ENCODE data around the gene LAMA2.

The LAMA2 gene

DNA sequence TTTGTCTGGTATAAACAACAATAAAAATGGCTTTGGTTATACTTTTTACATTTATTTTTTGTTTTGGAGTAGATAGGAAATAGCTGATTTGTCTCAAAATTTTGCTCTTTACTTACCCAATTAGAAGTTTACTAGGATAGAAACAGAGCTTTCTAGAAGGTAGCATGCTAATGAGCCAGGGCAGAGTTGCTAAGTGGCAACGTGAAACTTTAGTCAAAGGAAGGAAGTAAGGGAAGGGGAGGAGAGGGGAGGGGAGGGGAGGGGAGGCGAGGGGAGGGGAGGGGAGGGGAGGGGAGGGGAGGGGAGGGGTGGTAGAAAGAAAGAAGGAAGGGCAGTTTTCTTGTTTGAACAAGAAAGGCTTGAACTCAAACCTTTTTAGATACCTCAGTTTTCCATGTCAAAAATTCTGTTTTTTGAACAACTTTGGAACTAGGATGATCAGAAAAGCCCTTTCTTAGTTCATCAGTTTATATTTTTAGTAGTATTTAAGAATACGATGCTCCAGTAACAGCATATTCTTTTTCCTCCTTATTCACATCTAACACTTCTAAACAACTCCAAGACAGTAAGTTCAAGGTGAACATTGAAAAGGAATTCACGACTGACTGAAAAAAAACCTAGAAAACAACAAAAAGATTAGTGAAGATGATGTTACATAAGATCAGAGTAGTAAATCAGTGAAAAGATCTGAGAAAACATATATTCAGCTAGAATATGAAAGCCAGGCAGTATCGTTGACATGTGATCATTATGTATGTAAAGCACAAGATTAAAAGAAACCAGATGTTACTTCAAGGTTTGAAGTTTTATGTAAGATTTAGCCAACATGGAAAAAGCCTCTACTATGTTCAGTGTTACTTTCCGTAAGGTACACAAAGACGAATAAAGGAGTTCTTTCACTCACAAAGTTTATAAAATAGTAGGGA, 563.6 kb downstream of the LAMA2 start:
- Mint-ChIP-seq H3K4me3 (no peak overlapping the region), H3K4me1 (peaks cover 13% of the 10 kb centered on the region), H3K9me3 (no peaks in the 10 kb centered on the region), H3K36me3 (no peaks in the 10 kb centered on the region), H3K27ac (peak overlapping the region; percentile 35)
- ATAC-seq = no peak
- DNase-seq (ENCODE audit: low spot score in 2 of 2) = no peak

DNA sequence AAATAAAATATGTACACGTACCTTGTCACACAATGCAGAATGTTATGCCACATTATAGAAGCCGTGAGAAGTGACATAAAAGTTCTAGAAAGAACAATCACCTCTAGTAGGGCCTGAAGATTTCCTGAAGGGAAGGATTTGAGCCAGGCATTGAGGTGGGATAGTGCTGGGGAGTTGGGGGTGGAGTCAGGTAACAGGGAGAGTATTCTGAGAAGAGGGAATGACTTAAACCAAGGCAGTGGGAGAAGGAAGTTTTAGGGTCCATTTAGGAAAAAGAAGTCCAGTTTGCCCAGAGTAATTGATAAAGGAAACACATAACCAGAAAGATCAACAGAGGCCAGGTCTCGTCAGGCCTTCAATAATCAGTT, 564.2 kb downstream of the LAMA2 start:
- peak overlapping the region; percentile 35 for H3K27ac Mint-ChIP-seq
- H3K4me1 Mint-ChIP-seq = peaks cover 13% of the 10 kb centered on the region
- ATAC-seq = no peak

DNA sequence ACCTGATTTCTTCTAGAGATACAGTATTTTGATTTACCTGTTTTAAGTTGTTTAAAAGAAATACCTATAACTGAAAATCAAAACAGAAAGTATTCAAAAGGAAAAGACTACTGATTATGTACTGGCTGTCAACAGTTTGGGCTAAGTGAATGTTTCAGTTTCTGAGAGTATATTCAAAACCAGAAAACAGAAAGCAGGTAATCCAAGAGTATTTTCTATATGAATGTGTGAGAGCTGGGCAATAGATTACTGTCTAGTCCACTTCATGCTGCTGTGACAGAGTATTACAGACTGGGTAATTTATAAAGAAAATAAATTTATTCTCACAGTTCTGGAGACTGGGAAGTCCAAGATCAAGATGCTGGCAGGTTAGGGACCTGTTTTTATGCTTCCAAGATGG, 566.0 kb downstream of the LAMA2 start:
- Mint-ChIP-seq H3K36me3 (no peaks in the 10 kb centered on the region), H3K4me1 (peaks cover 13% of the 10 kb centered on the region), H3K9me3 (no peaks in the 10 kb centered on the region), H3K27ac (no peak overlapping the region), H3K4me3 (no peak overlapping the region)
- no peak for DNase-seq (ENCODE audit: low spot score in 2 of 2)
- ATAC-seq = peak; percentile 98

More for the DNA sequence above, 564.2 kb downstream of the LAMA2 start:
- no peak overlapping the region for H3K4me3 Mint-ChIP-seq
- no peaks in the 10 kb centered on the region for H3K9me3 Mint-ChIP-seq
- no peak for DNase-seq (ENCODE audit: low spot score in 2 of 2)
- H3K36me3 Mint-ChIP-seq = no peaks in the 10 kb centered on the region

DNA sequence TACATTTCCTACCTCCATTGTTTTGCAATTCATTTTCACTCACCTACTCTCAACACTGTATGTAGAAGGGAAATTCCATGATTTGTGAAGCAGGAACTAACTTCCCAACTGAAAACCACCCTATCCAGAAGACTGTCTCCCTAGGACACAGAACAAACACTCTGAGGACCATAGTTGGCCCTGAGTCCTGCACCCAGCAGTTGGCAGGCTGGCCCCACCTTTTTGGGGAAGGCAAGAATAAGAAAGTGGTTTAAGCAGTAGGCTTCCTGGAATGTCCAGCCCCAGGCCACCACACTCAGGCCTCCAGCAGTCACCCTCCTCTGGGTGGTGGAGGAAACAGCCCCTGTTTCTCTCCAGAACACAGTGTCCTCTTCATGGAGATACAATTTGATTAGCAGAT, 568.2 kb downstream of the LAMA2 start:
- DNase-seq (ENCODE audit: low spot score in 2 of 2) (no peak), ATAC-seq (no peak)
- Mint-ChIP-seq H3K4me1 (peaks cover 13% of the 10 kb centered on the region), H3K27ac (no peak overlapping the region), H3K9me3 (no peaks in the 10 kb centered on the region), H3K36me3 (no peaks in the 10 kb centered on the region), H3K4me3 (no peak overlapping the region)

DNA sequence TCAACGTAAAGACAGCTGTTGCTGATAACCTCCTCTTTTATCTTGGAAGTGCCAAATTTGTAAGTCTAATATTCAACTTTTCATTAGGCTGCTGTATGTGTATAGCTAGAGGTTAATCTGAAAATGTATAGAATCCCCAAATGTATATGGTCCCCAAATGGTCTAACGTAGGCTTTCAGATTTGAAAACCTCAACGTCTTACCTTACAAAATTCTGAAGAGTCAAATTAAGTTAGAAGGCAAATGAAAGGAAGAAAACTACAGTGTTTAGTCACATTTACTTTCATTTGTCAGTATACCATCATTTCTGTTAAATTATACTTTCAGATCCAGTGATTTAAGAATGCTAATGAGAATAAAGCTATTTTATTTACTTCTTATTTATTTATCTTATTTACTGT, 570.1 kb downstream of the LAMA2 start:
- Mint-ChIP-seq H3K27ac (no peak overlapping the region), H3K4me1 (peaks cover under 1% of the 10 kb centered on the region), H3K4me3 (no peak overlapping the region), H3K36me3 (no peaks in the 10 kb centered on the region), H3K9me3 (no peaks in the 10 kb centered on the region)
- ATAC-seq = peak; percentile 27
- no peak for DNase-seq (ENCODE audit: low spot score in 2 of 2)

DNA sequence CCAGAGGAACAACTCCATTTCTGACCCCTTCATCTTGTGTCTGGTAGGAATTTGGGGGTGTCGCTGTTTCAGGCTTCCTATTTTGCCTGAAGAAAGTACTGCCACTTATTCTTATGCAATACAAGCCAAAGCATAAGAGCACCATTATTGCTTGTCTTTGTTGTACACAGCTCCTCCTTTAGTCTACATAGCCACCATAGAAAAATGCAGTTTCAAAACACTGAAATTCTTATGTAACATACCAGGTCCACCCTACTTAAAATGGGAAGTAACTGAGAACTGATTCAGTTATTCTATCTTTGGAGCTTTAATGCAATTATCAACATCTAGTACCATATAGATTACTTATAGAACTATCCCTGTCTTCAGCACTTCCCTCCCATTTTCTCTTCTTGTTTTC, 571.5 kb downstream of the LAMA2 start:
- H3K4me1 Mint-ChIP-seq = no peaks in the 10 kb centered on the region
- DNase-seq (ENCODE audit: low spot score in 2 of 2) (no peak), ATAC-seq (no peak)
- H3K4me3 Mint-ChIP-seq = no peak overlapping the region
- H3K36me3 Mint-ChIP-seq = no peaks in the 10 kb centered on the region
- no peak overlapping the region for H3K27ac Mint-ChIP-seq
- no peaks in the 10 kb centered on the region for H3K9me3 Mint-ChIP-seq

DNA sequence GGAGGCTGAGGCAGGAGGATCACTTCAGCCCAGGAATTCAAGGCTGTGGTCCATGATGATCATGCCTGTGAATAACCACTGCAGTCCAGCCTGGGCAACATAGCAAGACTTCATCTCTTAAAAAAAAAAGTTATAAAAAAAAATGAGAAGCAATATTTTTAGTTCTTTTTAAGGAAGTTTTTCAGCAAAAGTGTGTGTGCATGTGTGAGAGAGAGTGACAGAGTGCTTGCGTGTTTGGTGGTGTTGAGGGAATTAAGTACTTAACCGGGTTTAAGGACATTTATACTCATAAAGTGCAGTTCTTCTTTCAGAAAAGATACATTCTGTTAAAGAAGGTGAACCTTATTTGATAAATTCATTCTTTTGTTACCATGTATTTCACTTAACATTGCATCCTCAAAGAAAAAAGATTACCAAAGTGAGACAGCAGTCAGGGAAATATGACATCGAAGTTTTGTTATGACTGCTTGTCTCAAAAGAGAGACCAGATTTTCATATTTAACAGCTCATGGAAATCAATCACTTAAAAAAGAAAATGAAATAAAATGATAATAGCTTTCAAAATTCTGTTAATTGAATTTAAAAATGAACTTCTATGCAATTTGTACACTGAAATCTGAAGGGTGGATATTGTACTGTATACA, 572.3 kb downstream of the LAMA2 start:
- H3K36me3 Mint-ChIP-seq = no peaks in the 10 kb centered on the region
- H3K27ac Mint-ChIP-seq = no peak overlapping the region
- no peak overlapping the region for H3K4me3 Mint-ChIP-seq
- no peaks in the 10 kb centered on the region for H3K4me1 Mint-ChIP-seq
- H3K9me3 Mint-ChIP-seq = no peaks in the 10 kb centered on the region
- ATAC-seq (no peak), DNase-seq (ENCODE audit: low spot score in 2 of 2) (no peak)

DNA sequence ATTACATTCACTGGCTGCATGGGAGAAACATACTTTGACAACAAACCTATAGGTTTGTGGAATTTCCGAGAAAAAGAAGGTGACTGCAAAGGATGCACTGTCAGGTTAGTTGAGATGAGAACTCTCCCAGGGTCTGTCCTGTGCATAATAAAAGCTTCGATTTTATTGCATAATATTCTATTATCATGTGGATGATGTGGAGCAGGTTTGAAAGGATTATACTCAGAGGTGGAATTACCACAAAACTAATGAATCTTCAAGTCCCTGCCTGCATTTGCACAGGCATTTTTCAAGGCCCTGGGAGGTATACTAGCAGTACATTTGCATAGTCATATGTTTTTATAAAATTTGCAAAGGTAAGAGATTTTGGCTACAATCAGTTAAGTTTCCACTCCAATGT, 577.3 kb downstream of the LAMA2 start:
- Mint-ChIP-seq H3K9me3 (no peaks in the 10 kb centered on the region), H3K4me1 (no peaks in the 10 kb centered on the region), H3K4me3 (no peak overlapping the region), H3K27ac (no peak overlapping the region), H3K36me3 (no peaks in the 10 kb centered on the region)
- DNase-seq (ENCODE audit: low spot score in 2 of 2) = no peak
- no peak for ATAC-seq

DNA sequence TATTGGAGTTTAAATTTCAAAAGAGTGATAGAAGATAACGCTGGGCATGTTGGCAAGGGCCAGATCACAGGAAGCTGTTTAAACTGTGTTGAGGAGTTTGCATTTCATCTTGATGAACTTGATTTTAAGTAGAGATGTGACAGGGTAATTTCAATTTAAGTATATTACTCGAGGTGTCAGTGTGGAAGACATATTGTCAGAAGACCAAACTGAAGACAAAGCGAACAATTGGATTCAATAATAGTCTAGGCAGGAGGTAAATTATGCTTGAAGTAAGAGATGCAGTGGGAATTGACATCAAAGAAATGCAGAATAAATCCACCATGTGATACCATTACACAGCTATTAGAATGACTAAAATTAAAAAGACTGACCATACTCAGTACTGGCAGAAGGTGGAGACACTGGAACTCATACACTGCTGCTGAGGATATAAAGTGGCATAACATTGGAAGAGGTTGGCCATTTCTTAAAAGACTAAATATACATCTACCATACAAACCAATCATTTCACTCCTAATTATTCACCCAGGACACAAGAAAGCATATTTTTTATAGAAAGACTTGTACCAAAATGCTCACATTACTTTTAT, 586.2 kb downstream of the LAMA2 start:
- DNase-seq (ENCODE audit: low spot score in 2 of 2) (no peak), ATAC-seq (no peak)
- Mint-ChIP-seq H3K4me3 (no peak overlapping the region), H3K9me3 (no peaks in the 10 kb centered on the region), H3K27ac (no peak overlapping the region), H3K4me1 (no peaks in the 10 kb centered on the region), H3K36me3 (no peaks in the 10 kb centered on the region)

DNA sequence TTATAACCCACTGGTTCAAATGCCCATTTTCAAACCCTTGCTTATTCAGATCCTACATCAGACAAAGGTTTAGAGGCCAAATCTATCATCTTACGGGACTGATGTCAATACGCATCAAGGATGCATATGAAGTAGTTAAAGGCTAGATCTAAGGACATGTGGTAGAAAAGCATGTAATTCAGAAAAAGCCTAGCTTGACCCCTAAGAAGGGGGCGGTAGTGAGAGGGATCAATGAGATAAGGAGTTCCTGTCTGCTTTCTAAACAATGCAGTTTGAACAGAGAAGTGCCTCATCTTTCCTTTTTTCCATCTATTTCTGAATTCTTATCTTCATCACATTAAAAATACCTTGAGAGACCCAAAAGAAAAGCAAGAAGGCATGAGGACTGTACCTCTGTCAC, 589.3 kb downstream of the LAMA2 start:
- Mint-ChIP-seq H3K27ac (no peak overlapping the region), H3K36me3 (no peaks in the 10 kb centered on the region), H3K4me1 (no peaks in the 10 kb centered on the region), H3K9me3 (no peaks in the 10 kb centered on the region), H3K4me3 (no peak overlapping the region)
- DNase-seq (ENCODE audit: low spot score in 2 of 2) = no peak
- no peak for ATAC-seq

DNA sequence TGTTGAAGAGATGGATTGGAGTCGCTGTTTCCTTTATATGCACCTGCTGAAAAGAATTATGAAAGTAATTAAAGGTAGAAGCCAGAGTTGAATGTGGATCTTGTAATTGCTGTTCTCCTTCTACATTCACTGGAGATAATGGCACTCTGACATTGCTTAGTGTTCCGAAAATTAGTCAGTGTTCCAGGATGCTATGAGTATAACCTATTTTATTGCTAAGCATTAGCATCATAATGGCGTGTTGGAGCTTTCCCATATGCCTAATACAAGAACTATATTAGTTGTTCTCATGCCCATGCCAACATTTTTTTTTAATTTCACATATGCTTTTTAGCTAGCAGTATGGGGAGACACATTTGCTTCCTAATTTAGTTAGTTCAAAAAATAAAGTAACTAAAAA, 590.6 kb downstream of the LAMA2 start:
- Mint-ChIP-seq H3K4me1 (no peaks in the 10 kb centered on the region), H3K27ac (no peak overlapping the region), H3K36me3 (no peaks in the 10 kb centered on the region), H3K4me3 (no peak overlapping the region), H3K9me3 (no peaks in the 10 kb centered on the region)
- no peak for ATAC-seq
- no peak for DNase-seq (ENCODE audit: low spot score in 2 of 2)

DNA sequence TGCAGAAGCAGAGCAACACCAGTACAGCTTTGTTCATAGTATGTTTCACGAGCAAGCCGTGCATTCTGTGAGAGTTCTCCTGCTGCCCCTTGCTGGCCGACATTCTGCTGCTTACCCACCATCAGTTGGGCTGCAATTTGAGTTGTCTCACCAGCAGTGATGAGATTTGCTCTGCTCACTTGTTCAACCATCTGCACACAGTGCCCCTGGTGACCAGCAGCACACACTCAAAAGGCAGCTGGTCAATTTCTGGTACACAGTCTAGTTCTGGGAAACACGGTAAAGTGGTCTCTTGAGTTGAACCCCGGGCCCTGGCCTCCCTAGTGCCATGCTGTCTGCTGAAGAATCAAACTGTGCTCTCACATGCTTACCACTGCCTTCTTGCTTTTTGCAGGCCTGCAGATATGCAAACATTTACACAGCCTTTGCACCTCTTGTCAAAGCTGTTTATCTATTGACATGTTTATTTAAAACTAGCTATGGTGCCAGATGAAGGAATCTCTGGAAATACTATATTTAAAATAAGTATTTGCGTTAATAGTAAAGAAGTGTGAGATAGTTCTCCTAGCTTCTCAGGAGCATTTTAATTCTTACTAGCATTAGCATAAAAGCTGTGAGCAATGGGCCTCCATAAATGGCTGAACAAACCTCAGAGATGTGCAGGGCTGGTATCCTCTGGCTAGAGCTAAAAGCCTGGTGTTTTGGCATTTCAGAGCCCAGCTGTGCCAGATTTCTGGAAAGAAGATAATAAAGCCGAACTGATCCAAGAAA, 592.7 kb downstream of the LAMA2 start:
- DNase-seq (ENCODE audit: low spot score in 2 of 2) (no peak), ATAC-seq (no peak)
- Mint-ChIP-seq H3K4me1 (no peaks in the 10 kb centered on the region), H3K9me3 (no peaks in the 10 kb centered on the region), H3K4me3 (no peak overlapping the region), H3K36me3 (no peaks in the 10 kb centered on the region), H3K27ac (no peak overlapping the region)

DNA sequence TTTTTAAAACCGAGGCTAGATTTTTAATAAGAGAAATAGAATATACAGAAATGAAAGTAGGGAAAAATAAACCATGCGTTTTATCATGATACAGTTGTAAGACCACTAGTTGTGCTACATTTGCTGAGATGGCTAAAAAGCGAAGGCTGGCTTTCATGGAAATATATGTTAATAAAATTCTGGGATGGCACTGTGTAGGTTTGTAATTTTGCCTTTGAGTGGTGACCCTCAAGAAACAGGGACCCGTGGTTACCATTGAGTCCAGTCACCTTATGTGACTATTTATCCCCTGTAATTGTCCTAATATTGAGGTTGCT, 593.3 kb downstream of the LAMA2 start:
- no peak overlapping the region for H3K4me3 Mint-ChIP-seq
- no peak overlapping the region for H3K27ac Mint-ChIP-seq
- H3K36me3 Mint-ChIP-seq = no peaks in the 10 kb centered on the region
- H3K4me1 Mint-ChIP-seq = no peaks in the 10 kb centered on the region
- DNase-seq (ENCODE audit: low spot score in 2 of 2) = no peak
- H3K9me3 Mint-ChIP-seq = no peaks in the 10 kb centered on the region
- no peak for ATAC-seq

DNA sequence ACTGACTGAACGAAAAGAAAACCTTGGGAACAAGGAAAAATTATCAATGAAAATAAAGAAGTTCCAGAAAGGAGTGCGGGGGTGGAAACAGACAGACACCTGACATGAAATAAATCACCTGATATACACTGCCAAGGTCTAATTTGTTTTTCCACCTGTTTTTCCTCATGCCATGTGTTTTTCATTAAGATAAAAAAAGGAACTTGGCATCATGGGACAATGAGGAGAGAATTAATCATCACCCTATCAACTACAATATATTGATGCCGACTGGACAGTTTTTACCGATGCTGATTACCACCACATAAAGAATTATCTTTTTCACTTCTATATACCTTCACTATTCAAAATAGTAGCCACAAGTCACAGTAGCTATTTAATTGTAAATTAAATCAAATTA, 593.9 kb downstream of the LAMA2 start:
- no peaks in the 10 kb centered on the region for H3K9me3 Mint-ChIP-seq
- H3K36me3 Mint-ChIP-seq = no peaks in the 10 kb centered on the region
- DNase-seq (ENCODE audit: low spot score in 2 of 2) (no peak), ATAC-seq (no peak)
- H3K4me3 Mint-ChIP-seq = no peak overlapping the region
- no peak overlapping the region for H3K27ac Mint-ChIP-seq
- no peaks in the 10 kb centered on the region for H3K4me1 Mint-ChIP-seq

DNA sequence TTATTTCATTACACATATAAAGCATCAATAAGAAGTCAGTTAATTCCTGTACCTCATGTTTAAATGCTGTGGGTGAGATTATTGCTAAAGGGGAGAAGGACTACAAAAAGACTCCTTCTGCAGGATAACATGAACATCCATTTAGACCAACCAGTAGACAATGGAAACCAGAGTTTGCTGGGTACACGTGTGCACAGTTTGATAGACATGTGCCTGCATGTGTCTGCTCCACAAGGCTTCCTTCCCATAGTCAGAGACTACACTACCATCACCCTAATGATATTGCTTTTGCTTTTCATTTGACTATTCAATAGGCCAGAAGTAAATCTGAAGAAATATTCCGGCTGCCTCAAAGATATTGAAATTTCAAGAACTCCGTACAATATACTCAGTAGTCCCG, 595.4 kb downstream of the LAMA2 start:
- no peaks in the 10 kb centered on the region for H3K9me3 Mint-ChIP-seq
- no peak overlapping the region for H3K4me3 Mint-ChIP-seq
- ATAC-seq (no peak), DNase-seq (ENCODE audit: low spot score in 2 of 2) (no peak)
- no peaks in the 10 kb centered on the region for H3K4me1 Mint-ChIP-seq
- H3K36me3 Mint-ChIP-seq = no peaks in the 10 kb centered on the region
- H3K27ac Mint-ChIP-seq = no peak overlapping the region

Data from stimulated activated effector memory CD8-positive, alpha-beta T cell treated with anti-CD3 and anti-CD28 coated beads, Interleukin-12 subunit alpha, Interleukin-12 subunit beta, amount 100 ng/mL, for 72 hours (primary cell).